NCI-H69 (cell line): Measurements from ENCODE around the gene KCTD15.
A peak's percentile ranks its signal among the peaks of the same experiment; 100 is the strongest.

ENCODE experiments used
- DNase-seq: peaks from one replicate; lab custom pipeline; 2025; lab: John Stamatoyannopoulos, UW

KCTD15 gene

GRCh38 chr19:33860312-33861090, 63.8 kb downstream of the KCTD15 start:
- DNase-seq, result no peak

DNA sequence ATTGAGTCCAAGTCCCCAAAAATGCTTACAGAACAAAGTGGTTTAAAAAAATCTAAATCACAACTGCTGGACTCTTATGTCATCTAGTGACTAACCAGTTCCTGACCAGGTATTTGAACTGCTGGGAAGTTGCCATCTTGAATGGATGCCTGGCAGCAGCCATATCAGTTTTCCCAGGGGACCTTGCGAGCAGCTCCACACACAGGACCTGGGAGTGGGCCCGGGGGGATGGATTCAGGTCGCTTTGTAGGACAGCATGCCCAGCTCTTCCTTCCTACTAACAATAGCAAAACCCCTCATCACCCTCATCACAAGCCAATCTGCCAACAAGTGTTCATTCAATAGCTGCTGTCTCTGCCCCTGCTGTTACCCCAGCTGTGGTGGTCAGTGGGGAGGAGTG, 65.3 kb downstream of the KCTD15 start:
- DNase-seq, result no peak

GRCh38 chr19:33862981-33863380, 66.3 kb downstream of the KCTD15 start:
- no peak for DNase-seq

- no peak for DNase-seq
Measured at GRCh38 chr19:33863436-33863835, 66.8 kb downstream of the KCTD15 start.

GRCh38 chr19:33864311-33864850, 67.7 kb downstream of the KCTD15 start:
- DNase-seq, result peak; percentile 6

DNA sequence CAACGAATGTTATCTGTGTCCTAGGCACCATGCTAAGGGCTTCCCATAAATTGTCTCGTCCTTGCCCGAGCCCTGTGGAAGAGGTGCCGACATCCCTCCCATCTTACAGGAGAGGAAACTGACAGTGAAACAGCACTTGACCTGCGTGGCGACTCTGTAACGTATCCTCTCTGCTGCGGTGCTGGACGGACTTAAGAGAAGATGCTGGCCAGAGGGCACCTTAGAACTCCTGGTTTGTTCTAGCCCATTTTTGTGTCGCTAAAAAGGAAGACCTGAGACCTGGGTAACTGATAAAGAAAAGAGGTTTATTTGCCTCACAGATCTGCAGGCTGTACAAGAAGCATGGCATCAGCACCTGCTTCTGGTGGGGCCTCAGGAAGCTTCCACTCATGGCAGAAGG, 68.6 kb downstream of the KCTD15 start:
- DNase-seq, result no peak
